HUES48 (cell line): ENCODE results near the gene DDX20.

Experiments used
- H3K27ac ChIP-seq: one replicate; pipeline ENCODE4 v1.7.0; 2013; ENCODE audit warnings: low read depth, low read length, inconsistent platforms
- H3K27me3 ChIP-seq: 2 replicates; pipeline ENCODE4 v1.6.1; 2013; ENCODE audit warnings: mild to moderate bottlenecking, low read length; ENCODE audit not compliant: control insufficient read depth, insufficient read depth
- H3K36me3 ChIP-seq: 2 replicates; pipeline ENCODE4 v1.6.1; 2013; ENCODE audit warnings: low read length; ENCODE audit not compliant: control insufficient read depth, insufficient read depth
- H3K4me1 ChIP-seq: 2 replicates; pipeline ENCODE4 v1.6.1; 2013; ENCODE audit warnings: mild to moderate bottlenecking, low read length; ENCODE audit not compliant: control insufficient read depth, insufficient read depth
- H3K4me3 ChIP-seq: 2 replicates; pipeline ENCODE4 v1.5.1; 2013; ENCODE audit warnings: mild to moderate bottlenecking, low read depth, low read length
- H3K9ac ChIP-seq: 2 replicates; pipeline ENCODE4 v1.6.1; 2013; ENCODE audit warnings: mild to moderate bottlenecking, low read depth, low read length, moderate library complexity
- H3K9me3 ChIP-seq: 2 replicates; pipeline ENCODE4 v1.6.1; 2013; ENCODE audit warnings: low read length; ENCODE audit not compliant: control insufficient read depth, insufficient read depth

DDX20 gene

GRCh38 chr1:111769517-111770146 is 13.9 kb downstream of the DDX20 start:
- Histone ChIP-seq H3K4me3 (no peak overlapping the region), H3K4me1 (no peaks in the 10 kb centered on the region), H3K9ac (no peak overlapping the region), H3K27ac (no peak overlapping the region), H3K27me3 (no peaks in the 10 kb centered on the region), H3K9me3 (no peaks in the 10 kb centered on the region), H3K36me3 (peaks cover 44% of the 10 kb centered on the region)

- Histone ChIP-seq H3K27ac (no peak overlapping the region), H3K4me1 (no peaks in the 10 kb centered on the region), H3K9ac (no peak overlapping the region), H3K4me3 (no peak overlapping the region), H3K27me3 (no peaks in the 10 kb centered on the region), H3K36me3 (peaks cover 32% of the 10 kb centered on the region), H3K9me3 (no peaks in the 10 kb centered on the region)
These were observed 15.2 kb downstream of the DDX20 start for GRCh38 chr1:111770916-111771315.

GRCh38 chr1:111775966-111776365 is 20.3 kb downstream of the DDX20 start:
- Histone ChIP-seq H3K9ac (no peak overlapping the region), H3K9me3 (no peaks in the 10 kb centered on the region), H3K4me3 (no peak overlapping the region), H3K27me3 (no peaks in the 10 kb centered on the region), H3K4me1 (peaks cover 11% of the 10 kb centered on the region; the same call in 1 of the 2 replicates), H3K27ac (no peak overlapping the region), H3K36me3 (no peaks in the 10 kb centered on the region)

- H3K36me3 ChIP-seq, result no peaks in the 10 kb centered on the region
- H3K27ac ChIP-seq, result no peak overlapping the region
- no peak overlapping the region for H3K4me3 ChIP-seq
- H3K27me3 ChIP-seq, result no peaks in the 10 kb centered on the region
- no peak overlapping the region for H3K9ac ChIP-seq
- peaks cover 11% of the 10 kb centered on the region; the same call in 1 of the 2 replicates for H3K4me1 ChIP-seq
- no peaks in the 10 kb centered on the region for H3K9me3 ChIP-seq
These were observed 20.7 kb downstream of the DDX20 start for GRCh38 chr1:111776391-111776790.

- Histone ChIP-seq H3K4me3 (no peak overlapping the region), H3K9me3 (no peaks in the 10 kb centered on the region), H3K27ac (no peak overlapping the region), H3K36me3 (no peaks in the 10 kb centered on the region), H3K27me3 (no peaks in the 10 kb centered on the region), H3K4me1 (peaks cover 11% of the 10 kb centered on the region; the same call in 1 of the 2 replicates), H3K9ac (no peak overlapping the region)
These were observed 21.2 kb downstream of the DDX20 start for GRCh38 chr1:111776861-111777260.

GRCh38 chr1:111777301-111777700 is 21.6 kb downstream of the DDX20 start:
- H3K27ac ChIP-seq, result no peak overlapping the region
- H3K36me3 ChIP-seq, result no peaks in the 10 kb centered on the region
- H3K4me3 ChIP-seq, result no peak overlapping the region
- no peak overlapping the region for H3K9ac ChIP-seq
- no peaks in the 10 kb centered on the region for H3K9me3 ChIP-seq
- H3K4me1 ChIP-seq, result peaks cover 11% of the 10 kb centered on the region; the same call in 1 of the 2 replicates
- no peaks in the 10 kb centered on the region for H3K27me3 ChIP-seq

- H3K9me3 ChIP-seq, result no peaks in the 10 kb centered on the region
- H3K27me3 ChIP-seq, result no peaks in the 10 kb centered on the region
- H3K4me1 ChIP-seq, result peaks cover 11% of the 10 kb centered on the region; the same call in 1 of the 2 replicates
- no peak overlapping the region for H3K9ac ChIP-seq
- no peak overlapping the region for H3K4me3 ChIP-seq
- no peaks in the 10 kb centered on the region for H3K36me3 ChIP-seq
- no peak overlapping the region for H3K27ac ChIP-seq
These were observed 22.4 kb downstream of the DDX20 start for GRCh38 chr1:111778066-111778465.

GRCh38 chr1:111778541-111779051 is 22.9 kb downstream of the DDX20 start:
- Histone ChIP-seq H3K27me3 (no peaks in the 10 kb centered on the region), H3K4me1 (peaks cover 11% of the 10 kb centered on the region; the same call in 1 of the 2 replicates), H3K9ac (no peak overlapping the region), H3K4me3 (no peak overlapping the region), H3K27ac (no peak overlapping the region), H3K9me3 (no peaks in the 10 kb centered on the region), H3K36me3 (no peaks in the 10 kb centered on the region)

- no peaks in the 10 kb centered on the region for H3K9me3 ChIP-seq
These were observed 23.8 kb downstream of the DDX20 start for GRCh38 chr1:111779546-111779945.

GRCh38 chr1:111784273-111784901 is 28.7 kb downstream of the DDX20 start:
- Histone ChIP-seq H3K36me3 (no peaks in the 10 kb centered on the region), H3K4me1 (no peaks in the 10 kb centered on the region), H3K4me3 (no peak overlapping the region), H3K9me3 (no peaks in the 10 kb centered on the region), H3K27me3 (no peaks in the 10 kb centered on the region), H3K9ac (no peak overlapping the region), H3K27ac (no peak overlapping the region)

More at GRCh38 chr1:111779546-111779945, 23.8 kb downstream of the DDX20 start:
- Histone ChIP-seq H3K36me3 (no peaks in the 10 kb centered on the region), H3K27ac (no peak overlapping the region), H3K27me3 (no peaks in the 10 kb centered on the region), H3K9ac (no peak overlapping the region), H3K4me1 (peaks cover 11% of the 10 kb centered on the region; the same call in 1 of the 2 replicates), H3K4me3 (no peak overlapping the region)

GRCh38 chr1:111786669-111787207 is 31.0 kb downstream of the DDX20 start:
- Histone ChIP-seq H3K27ac (no peak overlapping the region), H3K4me1 (no peaks in the 10 kb centered on the region), H3K27me3 (no peaks in the 10 kb centered on the region), H3K36me3 (no peaks in the 10 kb centered on the region), H3K4me3 (no peak overlapping the region), H3K9ac (no peak overlapping the region), H3K9me3 (no peaks in the 10 kb centered on the region)
